Activated CD8-positive, alpha-beta memory T cell treated with anti-CD3 and anti-CD28 coated beads for 48 hours (primary cell): ENCODE measurements around the gene GAB3.

Experiments used
- DNase-seq, 3 experiments: peaks; one replicate each; pipeline ENCODE4 v3.0.0-alpha.2; 2020; ENCODE audit warnings: low read depth in 2 of 3, low spot score in 2 of 3

GAB3 gene, protein sequence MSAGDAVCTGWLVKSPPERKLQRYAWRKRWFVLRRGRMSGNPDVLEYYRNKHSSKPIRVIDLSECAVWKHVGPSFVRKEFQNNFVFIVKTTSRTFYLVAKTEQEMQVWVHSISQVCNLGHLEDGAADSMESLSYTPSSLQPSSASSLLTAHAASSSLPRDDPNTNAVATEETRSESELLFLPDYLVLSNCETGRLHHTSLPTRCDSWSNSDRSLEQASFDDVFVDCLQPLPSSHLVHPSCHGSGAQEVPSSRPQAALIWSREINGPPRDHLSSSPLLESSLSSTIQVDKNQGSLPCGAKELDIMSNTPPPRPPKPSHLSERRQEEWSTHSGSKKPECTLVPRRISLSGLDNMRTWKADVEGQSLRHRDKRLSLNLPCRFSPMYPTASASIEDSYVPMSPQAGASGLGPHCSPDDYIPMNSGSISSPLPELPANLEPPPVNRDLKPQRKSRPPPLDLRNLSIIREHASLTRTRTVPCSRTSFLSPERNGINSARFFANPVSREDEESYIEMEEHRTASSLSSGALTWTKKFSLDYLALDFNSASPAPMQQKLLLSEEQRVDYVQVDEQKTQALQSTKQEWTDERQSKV

GRCh38 chrX:154750301-154751202 lies at the start of gene GAB3:
TSS of gene GAB3 (minus strand) at chrX:154751077. CDS start at chrX:154751025, 52 bp downstream.
- DNase-seq, result peak in 1 of 3 experiments; percentile 22

DNA sequence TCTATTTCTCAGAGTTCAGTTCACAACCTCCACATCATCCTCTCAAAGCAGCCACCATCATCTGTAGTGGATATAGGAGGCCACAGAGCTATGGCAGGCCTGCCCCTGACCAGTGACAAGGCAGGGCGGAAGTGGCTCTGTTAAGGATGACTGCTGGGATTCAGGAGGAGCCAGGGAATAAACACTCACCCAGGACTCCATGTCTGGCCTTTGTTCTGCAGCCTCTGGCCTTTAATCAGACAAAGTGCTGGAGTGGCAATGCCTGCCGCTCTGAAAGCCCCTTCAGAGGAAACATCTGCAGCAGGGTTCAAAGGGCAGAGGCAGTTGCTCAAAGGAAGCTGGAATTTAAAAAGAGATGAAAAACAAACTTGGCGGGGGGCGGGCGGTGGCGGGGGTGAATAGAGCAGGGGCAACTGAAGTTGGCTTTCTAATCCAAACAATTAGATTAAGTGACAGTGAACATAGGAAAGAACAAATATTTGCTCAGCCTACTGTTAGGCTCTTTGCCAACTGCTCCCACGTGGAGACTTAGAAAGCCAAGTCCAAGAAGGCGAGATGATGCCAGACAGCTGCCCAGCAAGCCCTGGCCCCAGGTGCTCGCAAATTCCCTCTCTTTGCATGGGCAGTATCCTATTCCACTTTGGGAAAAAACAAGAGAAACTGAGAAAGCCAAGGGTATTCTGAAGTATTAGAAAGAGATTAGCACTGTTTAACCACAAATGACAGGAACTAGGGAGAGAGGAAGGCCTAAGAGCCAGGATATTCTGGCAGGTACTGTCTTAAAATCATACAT lies 48.9 kb upstream of the GAB3 start:
- DNase-seq, result no peak

GRCh38 chrX:154797006-154797405 lies 46.1 kb upstream of the GAB3 start:
- no peak for DNase-seq

DNA sequence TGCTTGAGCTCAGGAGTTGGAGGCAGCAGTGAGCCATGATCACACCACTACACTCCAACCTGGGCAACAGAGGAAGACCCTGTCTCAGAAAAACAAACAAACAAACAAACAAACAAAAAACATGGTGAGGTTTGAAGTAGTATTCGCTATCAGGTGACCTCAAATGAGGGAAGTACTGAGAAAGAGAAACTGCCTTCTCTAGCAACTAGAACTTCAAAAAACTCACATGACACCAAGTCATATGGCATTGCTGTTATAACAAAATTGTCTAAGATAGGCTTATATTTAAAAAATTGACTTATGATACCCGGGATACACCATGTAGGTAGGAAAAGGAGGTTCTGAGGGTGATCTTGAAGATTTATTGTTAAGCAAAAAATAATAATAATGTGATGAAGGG lies 44.1 kb upstream of the GAB3 start:
- DNase-seq, result no peak

DNA sequence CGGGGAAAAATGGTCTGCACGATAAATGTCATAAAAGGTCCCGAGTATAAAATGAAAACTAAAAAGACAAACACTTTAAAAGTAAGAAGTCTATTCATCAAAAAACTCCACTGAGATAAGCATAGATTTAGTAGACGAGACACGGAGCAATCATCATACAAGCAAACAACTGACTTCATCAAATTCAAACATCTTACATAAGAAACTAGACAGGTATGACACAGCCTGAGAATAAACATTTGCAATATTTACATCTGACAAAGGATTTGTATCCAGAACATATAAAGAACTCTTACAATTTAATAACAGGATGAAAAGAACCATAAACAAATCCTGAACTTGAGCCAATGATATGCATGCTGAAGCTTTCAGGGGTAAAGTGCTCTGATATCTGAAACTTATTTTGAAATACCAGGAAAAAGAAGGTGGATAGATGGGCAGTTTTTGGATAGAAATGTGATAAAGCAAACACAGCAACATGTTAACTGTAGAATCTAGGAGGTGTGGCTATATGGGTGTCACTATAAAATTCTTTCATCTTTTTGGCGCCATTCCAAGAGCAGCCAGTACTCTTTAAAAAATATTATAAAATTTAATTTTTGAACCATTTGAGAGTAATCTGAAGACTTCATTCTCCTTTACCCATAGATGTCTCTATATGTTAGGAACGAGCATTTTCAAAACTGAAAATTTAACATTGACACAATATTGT lies 42.4 kb upstream of the GAB3 start:
- DNase-seq, result no peak

GRCh38 chrX:154791939-154792338 lies 41.1 kb upstream of the GAB3 start:
- DNase-seq, result no peak

- DNase-seq, result no peak
Observed at GRCh38 chrX:154791467-154791866, 40.6 kb upstream of the GAB3 start.

DNA sequence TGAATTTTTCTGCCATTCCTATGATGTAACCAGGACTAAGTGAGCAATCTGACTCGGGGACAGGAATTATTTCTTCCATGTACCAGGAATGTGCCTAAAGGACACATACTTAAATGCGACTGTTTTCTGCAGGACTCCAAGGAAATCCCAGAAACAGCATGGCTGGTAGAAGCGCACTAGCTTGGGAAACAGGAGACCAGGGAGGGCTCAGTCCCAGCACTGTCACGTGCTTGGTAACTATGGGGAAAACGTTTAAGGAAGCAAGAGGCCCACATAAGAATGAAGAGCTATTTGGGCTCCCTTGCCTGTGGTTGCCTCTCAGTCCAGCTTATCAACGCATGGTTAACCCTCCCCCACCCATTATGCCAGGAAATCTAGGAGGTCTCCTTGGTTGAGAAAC lies 34.8 kb upstream of the GAB3 start:
- no peak for DNase-seq

GRCh38 chrX:154784149-154784995 lies 33.5 kb upstream of the GAB3 start:
- DNase-seq, result no peak

DNA sequence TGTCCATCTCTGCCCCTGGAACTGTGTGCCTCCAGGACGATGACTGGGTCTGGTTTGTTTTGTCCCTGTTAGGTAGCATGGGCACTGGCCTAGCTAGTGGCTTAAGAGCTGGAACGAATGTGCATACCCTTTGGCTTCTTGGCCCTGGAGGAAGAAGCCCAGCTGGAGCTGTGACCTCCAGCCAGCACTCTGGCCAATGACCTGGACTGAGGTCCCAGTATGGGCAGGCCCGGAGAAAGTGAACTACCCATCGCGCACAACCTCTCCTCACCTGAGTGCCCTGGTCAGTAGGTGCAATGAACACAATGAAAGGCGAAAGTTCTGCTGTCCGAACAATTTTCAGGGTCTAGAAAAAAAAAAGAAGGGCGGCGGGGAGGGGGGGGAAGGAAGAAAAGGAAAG lies 30.1 kb upstream of the GAB3 start:
- DNase-seq, result no peak

GRCh38 chrX:154779261-154779660 lies 28.4 kb upstream of the GAB3 start:
- no peak for DNase-seq

GRCh38 chrX:154776753-154777152 lies 25.9 kb upstream of the GAB3 start:
- no peak for DNase-seq

DNA sequence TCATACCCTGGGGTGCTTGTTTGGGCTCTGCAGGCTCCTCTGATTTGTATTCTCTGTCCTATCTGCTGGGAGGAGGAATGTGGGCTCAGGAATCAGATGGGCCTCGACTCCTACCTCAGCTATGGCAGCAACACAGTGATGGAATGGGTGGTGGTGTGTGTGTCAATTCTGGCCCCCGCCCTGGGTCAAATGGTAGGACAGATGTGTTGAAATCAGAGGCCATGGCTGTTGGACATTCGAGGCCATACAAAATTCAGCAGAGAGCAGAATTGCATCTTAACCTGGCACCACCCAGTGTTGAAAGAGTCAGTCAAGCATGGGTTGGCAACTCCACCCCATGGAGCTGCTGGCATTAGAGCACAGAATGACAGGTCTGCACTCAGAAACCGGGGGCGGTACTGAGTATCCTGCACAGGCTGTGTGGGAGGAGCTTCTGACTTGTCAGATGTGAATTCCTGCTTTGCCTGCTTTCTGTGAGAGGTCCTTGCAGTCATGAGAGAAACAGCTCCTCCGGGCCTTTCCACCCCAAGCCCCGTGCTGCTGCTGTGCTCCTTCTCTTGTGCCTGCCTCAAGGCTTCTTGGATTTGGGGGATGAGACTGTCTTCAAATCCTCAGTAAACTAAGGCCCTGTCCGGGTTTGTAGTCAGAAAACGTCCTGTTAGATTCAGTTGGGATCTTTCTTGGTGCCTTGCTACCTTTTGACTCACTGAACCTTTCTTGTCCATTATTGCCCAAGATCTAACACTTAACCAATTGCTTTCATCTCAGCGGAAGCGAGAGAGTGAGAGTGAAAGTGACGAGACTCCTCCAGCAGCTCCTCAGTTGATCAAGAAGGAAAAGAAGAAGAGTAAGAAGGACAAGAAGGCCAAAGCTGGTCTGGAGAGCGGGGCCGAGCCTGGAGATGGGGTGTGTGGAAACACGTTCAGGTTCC lies 24.8 kb upstream of the GAB3 start:
- no peak for DNase-seq

GRCh38 chrX:154774622-154775021 lies 23.7 kb upstream of the GAB3 start:
- no peak for DNase-seq

- DNase-seq, result peak; percentile 63 to 91 (median 71)
Observed at GRCh38 chrX:154762537-154763296, 11.8 kb upstream of the GAB3 start, which contains the start of gene DKC1. TSS of gene DKC1 (plus strand) at chrX:154762864. CDS start at chrX:154762966, 102 bp downstream.

GRCh38 chrX:154761977-154762536 lies 11.2 kb upstream of the GAB3 start:
- no peak for DNase-seq

DNA sequence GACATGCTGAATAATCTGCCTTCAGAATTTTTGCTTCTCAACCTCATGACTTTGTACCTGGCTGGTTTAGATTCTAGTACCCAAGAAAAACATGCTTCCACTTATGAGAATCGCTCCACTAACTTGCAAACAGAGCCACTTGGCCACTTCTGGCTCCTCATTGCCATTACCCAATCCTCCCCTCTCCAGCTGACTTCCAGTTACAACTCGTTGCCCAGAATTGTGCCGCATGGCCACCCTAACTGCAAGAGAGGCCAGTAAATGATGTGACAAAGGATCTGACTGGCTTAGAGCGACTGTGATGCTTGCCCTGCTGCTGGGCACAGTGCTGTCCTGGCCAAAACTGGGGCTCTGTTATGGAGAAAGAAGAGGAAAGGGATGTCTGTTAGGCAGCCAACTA lies 7.8 kb upstream of the GAB3 start:
- no peak for DNase-seq
